ENCODE data around the gene PFKL. TPM values are rescaled to one million over a fixed set of nuclear protein-coding genes. Genes with fewer than 3 reads are reported as not detected.

The PFKL gene
- total RNA-seq, 1 experiment from 2014 or later = 134 TPM

GRCh38 chr21:44253832-44254710 lies 45.8 kb upstream of the PFKL start:
- ChIA-PET POLR2A (no interaction called here), CTCF (interaction anchor here (0.7 to 2.0 kb wide), 4 partner anchors 13 to 97 kb away, joined by 3 to 7 read pairs (median 4); no protein-coding TSS in a partner anchor)
- no peaks in the 10 kb centered on the region for H3K9me3 Mint-ChIP-seq
- TF ChIP-seq EMX1 (CRISPR knock-in tag; IDR thresholded peaks at IDR 0.05) = no peak
- no peak for TF ChIP-seq STAT6 (CRISPR knock-in tag; conservative IDR thresholded peaks at IDR 0.05; ENCODE audit: low read depth)
- TF ChIP-seq TEAD4 (CRISPR knock-in tag; IDR thresholded peaks at IDR 0.05) = no peak
- no peak for TF ChIP-seq JUN (CRISPR knock-in tag; IDR thresholded peaks at IDR 0.05)
- TF ChIP-seq MLX (CRISPR knock-in tag; IDR thresholded peaks at IDR 0.05) = no peak
- TF ChIP-seq ZNF425 (CRISPR knock-in tag; conservative IDR thresholded peaks at IDR 0.05) = no peak
- no peak for TF ChIP-seq NFYB (CRISPR knock-in tag; conservative IDR thresholded peaks at IDR 0.05; ENCODE audit: low read depth)
- no peak for TF ChIP-seq HMGA2 (CRISPR knock-in tag; IDR thresholded peaks at IDR 0.05)
- TF ChIP-seq FOXP4 (CRISPR knock-in tag; IDR thresholded peaks at IDR 0.05) = no peak
- no peak for TF ChIP-seq ZNF263 (CRISPR knock-in tag; IDR thresholded peaks at IDR 0.05; ENCODE audit: low read depth)
- no peak for TF ChIP-seq E2F1 (CRISPR knock-in tag; IDR thresholded peaks at IDR 0.05)
- no peak for TF ChIP-seq ZNF219 (CRISPR knock-in tag; IDR thresholded peaks at IDR 0.05; ENCODE audit: borderline replicate concordance)
- TF ChIP-seq NR2C2 (CRISPR knock-in tag; IDR thresholded peaks at IDR 0.05) = no peak
- no peak for TF ChIP-seq CTCF (IDR thresholded peaks at IDR 0.05)
- TF ChIP-seq E2F4 (CRISPR knock-in tag; IDR thresholded peaks at IDR 0.05; ENCODE audit: borderline replicate concordance, low read depth) = no peak
- TF ChIP-seq SOX15 (CRISPR knock-in tag; IDR thresholded peaks at IDR 0.05) = no peak
- TF ChIP-seq OVOL2 (CRISPR knock-in tag; IDR thresholded peaks at IDR 0.05; ENCODE audit: borderline replicate concordance) = no peak
- TF ChIP-seq FOXP1 (CRISPR knock-in tag; IDR thresholded peaks at IDR 0.05; ENCODE audit: borderline replicate concordance) = no peak
- H3K4me3 Mint-ChIP-seq = no peak overlapping the region
- no peaks in the 10 kb centered on the region for H3K36me3 Mint-ChIP-seq
- H3K27me3 Mint-ChIP-seq (ENCODE audit: low read depth) = no peaks in the 10 kb centered on the region
- no peak for ATAC-seq
- no peaks in the 10 kb centered on the region for H3K4me1 Mint-ChIP-seq
- no peak overlapping the region for H3K27ac Mint-ChIP-seq
- DNase-seq (ENCODE audit: low spot score) = no peak

Data from WTC11 (cell line).